ENCODE measurements around the gene ALKBH1.

The ALKBH1 gene

DNA sequence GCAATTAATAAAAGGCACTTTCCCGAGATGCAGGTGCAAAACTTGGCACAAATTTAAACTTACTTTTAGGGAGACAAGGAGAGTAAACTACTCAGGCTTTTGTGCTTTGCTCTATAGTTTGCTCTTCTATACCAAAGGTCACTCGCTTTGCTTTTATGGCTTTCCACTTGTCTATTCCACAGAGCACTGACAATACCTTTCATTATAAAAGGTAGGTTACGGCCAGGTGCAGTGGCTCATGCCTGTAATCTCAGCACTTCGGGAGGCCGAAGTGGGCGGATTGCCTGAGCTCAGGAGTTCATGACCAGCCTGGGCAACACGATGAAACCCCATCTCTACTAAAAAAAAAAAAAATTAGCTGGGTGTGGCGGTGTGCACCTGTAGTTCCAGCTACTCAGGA is 32.9 kb downstream of the ALKBH1 start:
- Histone ChIP-seq H4K20me1 (ENCODE audit: low read depth, low read length) (no peaks in the 10 kb centered on the region), H2AFZ (ENCODE audit: low read depth, low read length, severe bottlenecking) (no peak overlapping the region), H3K9me2 (replicated peaks; ENCODE audit: insufficient read depth, low read length) (no peaks in the 10 kb centered on the region), H3K9ac (ENCODE audit: low read length) (no peak overlapping the region), H3K9me3 (ENCODE audit: insufficient read depth, low read length) (no peaks in the 10 kb centered on the region), H3K4me2 (ENCODE audit: low read depth, low read length, poor library complexity, severe bottlenecking) (no peak overlapping the region), H3F3A (ENCODE audit: insufficient read depth) (no peaks in the 10 kb centered on the region), H3K36me3 (ENCODE audit: low read length) (peaks cover 5% of the 10 kb centered on the region; the same call in 1 of the 2 replicates), H3K27me3 (ENCODE audit: low read length) (no peaks in the 10 kb centered on the region), H3K4me3 (ENCODE audit: insufficient read depth, low read length, poor library complexity, severe bottlenecking) (no peak overlapping the region), H3K27ac (ENCODE audit: low read depth, low read length) (no peak overlapping the region), H3K79me2 (ENCODE audit: insufficient read depth, low read length) (no peaks in the 10 kb centered on the region)
- TF ChIP-seq EZH2phosphoT487 (conservative IDR thresholded peaks at IDR 0.05; ENCODE audit: low read length): no peak
- TF ChIP-seq, protein P1, sequence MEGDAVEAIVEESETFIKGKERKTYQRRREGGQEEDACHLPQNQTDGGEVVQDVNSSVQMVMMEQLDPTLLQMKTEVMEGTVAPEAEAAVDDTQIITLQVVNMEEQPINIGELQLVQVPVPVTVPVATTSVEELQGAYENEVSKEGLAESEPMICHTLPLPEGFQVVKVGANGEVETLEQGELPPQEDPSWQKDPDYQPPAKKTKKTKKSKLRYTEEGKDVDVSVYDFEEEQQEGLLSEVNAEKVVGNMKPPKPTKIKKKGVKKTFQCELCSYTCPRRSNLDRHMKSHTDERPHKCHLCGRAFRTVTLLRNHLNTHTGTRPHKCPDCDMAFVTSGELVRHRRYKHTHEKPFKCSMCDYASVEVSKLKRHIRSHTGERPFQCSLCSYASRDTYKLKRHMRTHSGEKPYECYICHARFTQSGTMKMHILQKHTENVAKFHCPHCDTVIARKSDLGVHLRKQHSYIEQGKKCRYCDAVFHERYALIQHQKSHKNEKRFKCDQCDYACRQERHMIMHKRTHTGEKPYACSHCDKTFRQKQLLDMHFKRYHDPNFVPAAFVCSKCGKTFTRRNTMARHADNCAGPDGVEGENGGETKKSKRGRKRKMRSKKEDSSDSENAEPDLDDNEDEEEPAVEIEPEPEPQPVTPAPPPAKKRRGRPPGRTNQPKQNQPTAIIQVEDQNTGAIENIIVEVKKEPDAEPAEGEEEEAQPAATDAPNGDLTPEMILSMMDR (IDR thresholded peaks at IDR 0.05; ENCODE audit: insufficient read depth, low read length, poor library complexity, severe bottlenecking): no peak

DNA sequence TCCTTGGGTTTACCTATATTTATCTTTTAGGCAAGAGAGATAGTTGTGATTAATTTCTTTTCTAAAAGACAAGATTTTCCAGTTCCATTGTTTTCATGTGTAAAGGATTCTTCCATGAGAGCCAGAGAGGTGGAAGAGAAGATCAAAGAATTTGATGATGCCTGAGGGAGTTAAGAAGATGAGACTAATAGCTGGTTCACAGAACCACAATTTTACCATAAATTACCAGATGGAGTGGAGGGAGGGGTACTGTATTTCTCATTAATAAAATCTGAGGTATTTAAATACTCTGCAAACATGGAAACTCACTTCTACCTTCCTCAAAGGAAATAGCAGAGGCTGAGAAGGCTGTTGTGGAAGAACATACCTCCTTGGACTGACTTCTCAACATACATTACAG is 34.6 kb downstream of the ALKBH1 start:
- no peaks in the 10 kb centered on the region for H3K79me2 ChIP-seq (ENCODE audit: insufficient read depth, low read length)
- peaks cover 5% of the 10 kb centered on the region; the same call in 1 of the 2 replicates for H3K36me3 ChIP-seq (ENCODE audit: low read length)
- H3K9ac ChIP-seq (ENCODE audit: low read length): no peak overlapping the region
- H3K27me3 ChIP-seq (ENCODE audit: low read length): no peaks in the 10 kb centered on the region
- H3K27ac ChIP-seq (ENCODE audit: low read depth, low read length): no peak overlapping the region
- no peak overlapping the region for H3K4me2 ChIP-seq (ENCODE audit: low read depth, low read length, poor library complexity, severe bottlenecking)
- no peaks in the 10 kb centered on the region for H3K9me2 ChIP-seq (replicated peaks; ENCODE audit: insufficient read depth, low read length)
- TF ChIP-seq, protein P1 (IDR thresholded peaks at IDR 0.05; ENCODE audit: insufficient read depth, low read length, poor library complexity, severe bottlenecking): no peak
- TF ChIP-seq EZH2phosphoT487 (conservative IDR thresholded peaks at IDR 0.05; ENCODE audit: low read length): no peak
- no peaks in the 10 kb centered on the region for H3F3A ChIP-seq (ENCODE audit: insufficient read depth)
- H3K4me3 ChIP-seq (ENCODE audit: insufficient read depth, low read length, poor library complexity, severe bottlenecking): no peak overlapping the region
- no peaks in the 10 kb centered on the region for H3K9me3 ChIP-seq (ENCODE audit: insufficient read depth, low read length)
- H2AFZ ChIP-seq (ENCODE audit: low read depth, low read length, severe bottlenecking): no peak overlapping the region
- H4K20me1 ChIP-seq (ENCODE audit: low read depth, low read length): no peaks in the 10 kb centered on the region

DNA sequence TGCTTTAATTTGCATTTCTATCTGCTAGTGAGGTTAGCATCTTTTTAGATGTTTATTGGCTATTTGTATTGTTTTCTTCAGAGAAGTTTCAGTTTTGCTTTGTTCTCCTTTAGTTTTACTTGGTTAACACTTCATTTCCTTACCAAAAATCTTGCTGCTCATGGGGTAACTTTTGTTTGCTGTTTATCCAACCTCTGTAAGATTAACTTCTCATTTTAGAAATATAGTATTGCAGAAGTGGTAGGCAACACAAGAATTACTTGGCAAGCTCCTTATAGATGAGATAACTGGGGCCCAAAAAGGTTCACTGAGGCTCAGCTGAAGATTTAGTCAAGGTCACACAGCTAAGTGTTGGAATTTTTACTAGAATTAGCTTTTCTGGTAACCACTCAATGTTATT is 40.5 kb downstream of the ALKBH1 start:
- no peaks in the 10 kb centered on the region for H3K79me2 ChIP-seq (ENCODE audit: insufficient read depth, low read length)
- H4K20me1 ChIP-seq (ENCODE audit: low read depth, low read length): no peaks in the 10 kb centered on the region
- no peaks in the 10 kb centered on the region for H3K9me2 ChIP-seq (replicated peaks; ENCODE audit: insufficient read depth, low read length)
- no peaks in the 10 kb centered on the region for H3K27me3 ChIP-seq (ENCODE audit: low read length)
- no peak overlapping the region for H3K4me3 ChIP-seq (ENCODE audit: insufficient read depth, low read length, poor library complexity, severe bottlenecking)
- no peak overlapping the region for H3K27ac ChIP-seq (ENCODE audit: low read depth, low read length)
- no peak for TF ChIP-seq EZH2phosphoT487 (conservative IDR thresholded peaks at IDR 0.05; ENCODE audit: low read length)
- TF ChIP-seq, protein P1 (IDR thresholded peaks at IDR 0.05; ENCODE audit: insufficient read depth, low read length, poor library complexity, severe bottlenecking): no peak
- no peaks in the 10 kb centered on the region for H3F3A ChIP-seq (ENCODE audit: insufficient read depth)
- H3K4me2 ChIP-seq (ENCODE audit: low read depth, low read length, poor library complexity, severe bottlenecking): no peak overlapping the region
- H2AFZ ChIP-seq (ENCODE audit: low read depth, low read length, severe bottlenecking): no peak overlapping the region
- H3K36me3 ChIP-seq (ENCODE audit: low read length): no peaks in the 10 kb centered on the region
- H3K9ac ChIP-seq (ENCODE audit: low read length): no peak overlapping the region
- no peaks in the 10 kb centered on the region for H3K9me3 ChIP-seq (ENCODE audit: insufficient read depth, low read length)

Data from SU-DHL-6 (cell line).